MM.1S (cell line): ENCODE data around the gene GPR62.

Experiments used
- EZH2 ChIP-seq: fragments of 300-600 bp; sonication (generic); optimal IDR thresholded peaks from 2 replicates; pipeline ENCODE3; 2017; ENCODE audit warnings: low read depth, mild to moderate bottlenecking, antibody characterized with exemption, low read length, mixed read lengths
- TF ChIP-seq, protein P1 (sequence below): fragments of 300-600 bp; sonication (generic); IDR thresholded peaks from 2 replicates; pipeline ENCODE4 v1.5.1; 2016; ENCODE audit warnings: antibody characterized with exemption, low read length, mixed read lengths

DNA sequence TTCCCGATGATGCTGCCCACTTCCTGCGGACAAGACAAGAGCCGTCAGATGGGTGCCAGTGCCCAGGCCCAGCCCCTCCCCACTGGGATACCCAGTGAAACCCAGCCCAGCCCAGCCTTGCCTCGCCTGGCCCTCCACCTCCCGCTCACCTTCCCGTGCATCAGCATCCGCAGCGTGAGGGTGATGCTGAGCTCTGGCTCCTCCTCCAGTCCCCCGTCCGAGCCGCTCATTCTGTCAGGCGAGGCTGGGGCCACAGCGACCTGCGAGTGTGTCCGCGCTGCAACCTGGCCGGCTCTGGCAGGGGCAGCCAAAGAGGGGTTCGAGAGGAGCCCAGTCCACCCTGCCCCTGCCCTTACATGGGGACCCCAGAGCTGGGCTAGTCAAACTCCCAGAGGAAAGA, 5.8 kb downstream of the GPR62 start:
- TF ChIP-seq, protein P1, sequence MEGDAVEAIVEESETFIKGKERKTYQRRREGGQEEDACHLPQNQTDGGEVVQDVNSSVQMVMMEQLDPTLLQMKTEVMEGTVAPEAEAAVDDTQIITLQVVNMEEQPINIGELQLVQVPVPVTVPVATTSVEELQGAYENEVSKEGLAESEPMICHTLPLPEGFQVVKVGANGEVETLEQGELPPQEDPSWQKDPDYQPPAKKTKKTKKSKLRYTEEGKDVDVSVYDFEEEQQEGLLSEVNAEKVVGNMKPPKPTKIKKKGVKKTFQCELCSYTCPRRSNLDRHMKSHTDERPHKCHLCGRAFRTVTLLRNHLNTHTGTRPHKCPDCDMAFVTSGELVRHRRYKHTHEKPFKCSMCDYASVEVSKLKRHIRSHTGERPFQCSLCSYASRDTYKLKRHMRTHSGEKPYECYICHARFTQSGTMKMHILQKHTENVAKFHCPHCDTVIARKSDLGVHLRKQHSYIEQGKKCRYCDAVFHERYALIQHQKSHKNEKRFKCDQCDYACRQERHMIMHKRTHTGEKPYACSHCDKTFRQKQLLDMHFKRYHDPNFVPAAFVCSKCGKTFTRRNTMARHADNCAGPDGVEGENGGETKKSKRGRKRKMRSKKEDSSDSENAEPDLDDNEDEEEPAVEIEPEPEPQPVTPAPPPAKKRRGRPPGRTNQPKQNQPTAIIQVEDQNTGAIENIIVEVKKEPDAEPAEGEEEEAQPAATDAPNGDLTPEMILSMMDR, result no peak
- TF ChIP-seq EZH2, result no peak
